Upper lobe of left lung (tissue), 6 donors: ENCODE measurements around the gene LNX1. TPM values are rescaled to one million over a fixed set of nuclear protein-coding genes. Genes with fewer than 3 reads are reported as not detected.

Experiments used
- ATAC-seq, 2 donors: fragments of 200-7000 bp; cut with Tn5 transposase; one replicate each; pipeline ENCODE4 v1.9.1; 2022; ENCODE audit warnings: mild to moderate bottlenecking in 2 of 2, moderate library complexity in 2 of 2; ENCODE audit not compliant: low FRiP score in 2 of 2
- DNase-seq, 2 donors: peaks; one replicate each; pipeline ENCODE4 v3.0.0-alpha.2; 2019 to 2020
- H3K27ac ChIP-seq, 4 donors: fragments of 200-600 bp; sonication (generic); one replicate each; pipeline ENCODE4 v1.5.1; 2016 to 2019
- H3K27me3 ChIP-seq, 4 donors: fragments of 200-600 bp; sonication (generic); one replicate each; pipeline ENCODE4 v1.5.1; 2017 to 2019
- H3K36me3 ChIP-seq, 4 donors: fragments of 200-600 bp; sonication (generic); one replicate each; pipeline ENCODE4 v1.5.1; 2016 to 2019
- H3K4me1 ChIP-seq, 4 donors: fragments of 200-600 bp; sonication (generic); one replicate each; pipeline ENCODE4 v1.5.1; 2018 to 2019
- H3K4me3 ChIP-seq, 4 donors: fragments of 200-600 bp; sonication (generic); one replicate each; pipeline ENCODE4 v1.5.1; 2017 to 2019; ENCODE audit warnings: mild to moderate bottlenecking in 2 of 4, moderate library complexity in 1 of 4
- H3K9me3 ChIP-seq, 4 donors: fragments of 200-600 bp; sonication (generic); one replicate each; pipeline ENCODE4 v1.5.1; 2018 to 2019
- CTCF ChIP-seq, 6 experiments: fragments of 450-650 bp in 4 of 6; fragments of 200-600 bp in 2 of 6; sonication (generic) in 2 of 6; IDR thresholded peaks; one replicate each; pipeline ENCODE4 v1.5.1; 2016 to 2019; ENCODE audit warnings: antibody characterized with exemption in 6 of 6
- EP300 ChIP-seq, 4 donors: sonication (generic); formaldehyde crosslinking; IDR thresholded peaks; one replicate each; pipeline ENCODE4 v1.5.1; 2017; ENCODE audit warnings: antibody characterized with exemption in 4 of 4, control low read depth in 2 of 4
- POLR2A ChIP-seq, 4 donors: fragments of 450-650 bp; IDR thresholded peaks; one replicate each; pipeline ENCODE4 v1.5.1; 2016 to 2017; ENCODE audit warnings: antibody characterized with exemption in 4 of 4, mild to moderate bottlenecking in 2 of 4
- POLR2AphosphoS5 ChIP-seq, 2 donors: sonication (generic); formaldehyde crosslinking; IDR thresholded peaks; one replicate each; pipeline ENCODE4 v1.5.1; 2017; ENCODE audit warnings: antibody characterized with exemption in 2 of 2
- WGBS, 2 donors: methylation state at CpG; one replicate each; pipeline ENCODE4 v1.1.5; 2017 to 2018; 5-methylcytosine and 5-hydroxymethylcytosine counted together
- total RNA-seq, 6 donors: library from RNA; depleted of rRNA in 4 of 6; stranded (reverse); fragments of >200 nt in 4 of 6; gene quantifications; one replicate each; pipeline versions ENCODE4 v1.1.0 to v1.2.1, GENCODE V29; 2016 to 2021
- donor health status: DM: no; HTN: no; CAD: no; lungs with moderate emphysema.
- donor health status: DM: no; HTN: yes; CAD: no; lungs with severe emphysema.

LNX1 gene
- total RNA-seq, 6 donors from 2014 or later = 2.7 to 7.3 (median 4.3) TPM

DNA sequence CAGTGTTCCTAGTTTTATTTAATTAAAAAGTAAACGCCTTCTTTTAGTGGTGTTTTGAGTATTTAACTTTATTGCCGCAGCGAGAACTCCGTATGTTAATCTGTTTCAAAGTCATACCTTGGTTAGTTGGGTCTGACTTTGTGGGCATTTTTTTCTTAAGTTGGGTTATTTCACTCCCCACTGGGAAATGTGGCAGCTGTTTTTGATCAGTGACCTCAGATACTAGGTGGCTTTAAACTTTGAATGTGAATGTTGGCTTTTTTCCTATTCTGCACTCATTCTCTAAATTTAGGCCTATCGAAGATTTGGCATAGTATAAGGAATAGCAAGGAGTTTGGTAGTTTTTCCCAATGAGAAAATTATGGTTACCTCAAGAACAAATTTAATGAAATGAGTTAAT lies 127.9 kb downstream of the LNX1 start:
- Histone ChIP-seq H3K4me3 (no peak overlapping the region), H3K4me1 (peaks cover 0 to 2% (median 0%) of the 10 kb centered on the region in 4 donors), H3K9me3 (peaks cover 0 to 17% (median 3%) of the 10 kb centered on the region in 4 donors), H3K27me3 (no peaks in the 10 kb centered on the region), H3K36me3 (peaks cover 3 to 45% (median 10%) of the 10 kb centered on the region in 4 donors), H3K27ac (no peak overlapping the region)
- no peak for DNase-seq
- WGBS, 2 donors = 89% methylated on average over 5 of the region's 5 CpGs
- ATAC-seq = no peak
- no peak for TF ChIP-seq EP300 (IDR thresholded peaks at IDR 0.05)
- no peak for TF ChIP-seq POLR2AphosphoS5 (IDR thresholded peaks at IDR 0.05)
- TF ChIP-seq CTCF (IDR thresholded peaks at IDR 0.05) = no peak
- TF ChIP-seq POLR2A (IDR thresholded peaks at IDR 0.05) = no peak

DNA sequence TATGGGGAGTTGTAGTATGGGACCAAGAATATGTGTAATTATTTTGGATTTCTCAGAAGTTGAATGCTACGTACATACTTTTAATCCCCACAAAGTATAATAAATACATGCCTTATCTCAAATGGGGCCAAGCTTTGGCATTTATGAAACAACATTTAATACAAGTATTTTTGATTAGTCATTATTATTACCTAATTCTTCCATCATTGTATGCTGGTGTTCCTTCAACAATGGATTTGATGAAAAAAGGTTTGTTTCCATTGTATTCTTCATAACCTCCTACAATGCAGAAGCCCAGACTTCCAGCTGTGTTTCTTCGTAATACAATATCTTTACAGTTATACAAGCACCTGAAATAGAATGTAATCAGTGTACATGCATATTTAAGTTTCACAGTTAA lies 130.0 kb downstream of the LNX1 start:
- TF ChIP-seq POLR2AphosphoS5 (IDR thresholded peaks at IDR 0.05) = no peak
- no peak for TF ChIP-seq POLR2A (IDR thresholded peaks at IDR 0.05)
- TF ChIP-seq CTCF (IDR thresholded peaks at IDR 0.05) = no peak
- TF ChIP-seq EP300 (IDR thresholded peaks at IDR 0.05) = no peak
- WGBS, 2 donors = 97 to 100% methylated on average over 2 of the region's 2 CpGs
- H3K9me3 ChIP-seq = no peaks in the 10 kb centered on the region
- no peaks in the 10 kb centered on the region for H3K27me3 ChIP-seq
- peaks cover 0 to 2% (median 0%) of the 10 kb centered on the region in 4 donors for H3K4me1 ChIP-seq
- peaks cover 3 to 49% (median 10%) of the 10 kb centered on the region in 4 donors for H3K36me3 ChIP-seq
- H3K4me3 ChIP-seq = no peak overlapping the region
- DNase-seq = no peak
- H3K27ac ChIP-seq = no peak overlapping the region
- no peak for ATAC-seq

DNA sequence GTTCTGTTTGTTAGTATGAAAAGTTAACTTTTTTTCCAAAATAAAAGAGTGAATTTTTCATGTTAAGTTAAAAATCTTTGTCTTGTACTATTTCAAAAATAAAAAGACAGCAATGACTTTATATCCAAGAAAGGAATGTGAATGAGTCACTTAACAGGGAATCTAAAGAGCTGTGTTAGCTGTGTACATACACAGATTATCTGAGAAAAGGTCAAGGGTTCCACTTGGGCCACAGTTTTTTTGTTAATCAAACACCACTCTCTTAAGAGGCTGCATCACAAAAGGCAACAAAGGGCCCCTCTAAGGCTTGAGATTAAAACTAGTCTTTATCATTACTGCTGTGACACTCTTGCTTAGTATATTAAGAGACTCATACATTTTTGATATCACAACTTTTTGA lies 131.7 kb downstream of the LNX1 start:
- DNase-seq = no peak
- H3K9me3 ChIP-seq = no peaks in the 10 kb centered on the region
- H3K36me3 ChIP-seq = peaks cover 4 to 64% (median 13%) of the 10 kb centered on the region in 4 donors
- no peaks in the 10 kb centered on the region for H3K27me3 ChIP-seq
- H3K4me3 ChIP-seq = no peak overlapping the region
- no peak overlapping the region for H3K27ac ChIP-seq
- no peak for ATAC-seq
- no peak for TF ChIP-seq POLR2AphosphoS5 (IDR thresholded peaks at IDR 0.05)
- TF ChIP-seq EP300 (IDR thresholded peaks at IDR 0.05) = no peak
- TF ChIP-seq CTCF (IDR thresholded peaks at IDR 0.05) = no peak
- no peak for TF ChIP-seq POLR2A (IDR thresholded peaks at IDR 0.05)
- H3K4me1 ChIP-seq = peaks cover 0 to 2% (median 0%) of the 10 kb centered on the region in 4 donors

GRCh38 chr4:53456178-53456577 lies 135.1 kb downstream of the LNX1 start:
- TF ChIP-seq POLR2AphosphoS5 (IDR thresholded peaks at IDR 0.05) (no peak), EP300 (IDR thresholded peaks at IDR 0.05) (no peak), CTCF (IDR thresholded peaks at IDR 0.05) (no peak), POLR2A (IDR thresholded peaks at IDR 0.05) (no peak)

GRCh38 chr4:53455766-53456165 lies 135.5 kb downstream of the LNX1 start:
- Histone ChIP-seq H3K4me1 (peaks cover 0 to 2% (median 0%) of the 10 kb centered on the region in 4 donors), H3K9me3 (no peaks in the 10 kb centered on the region), H3K27ac (no peak overlapping the region), H3K36me3 (peaks cover 0 to 60% (median 21%) of the 10 kb centered on the region in 4 donors), H3K27me3 (no peaks in the 10 kb centered on the region), H3K4me3 (no peak overlapping the region)
- TF ChIP-seq POLR2AphosphoS5 (IDR thresholded peaks at IDR 0.05) (no peak), EP300 (IDR thresholded peaks at IDR 0.05) (no peak), CTCF (IDR thresholded peaks at IDR 0.05) (no peak), POLR2A (IDR thresholded peaks at IDR 0.05) (no peak)
- ATAC-seq = no peak
- no peak for DNase-seq
- WGBS, 2 donors = 80 to 86% methylated on average over 3 of the region's 3 CpGs

More at GRCh38 chr4:53456178-53456577, 135.1 kb downstream of the LNX1 start:
- H3K4me3 ChIP-seq = no peak overlapping the region
- H3K36me3 ChIP-seq = peaks cover 0 to 64% (median 22%) of the 10 kb centered on the region in 4 donors
- no peak overlapping the region for H3K27ac ChIP-seq
- no peaks in the 10 kb centered on the region for H3K27me3 ChIP-seq
- DNase-seq (no peak), ATAC-seq (no peak)
- H3K9me3 ChIP-seq = no peaks in the 10 kb centered on the region
- H3K4me1 ChIP-seq = peaks cover 0 to 2% (median 0%) of the 10 kb centered on the region in 4 donors
